Tibial nerve (tissue), 4 donors: ENCODE results near the gene WDR18. TPM values are rescaled to one million over a fixed set of nuclear protein-coding genes. Genes with fewer than 3 reads are reported as not detected.

Experiments used
- DNase-seq, 2 donors: peaks; one replicate each; pipeline ENCODE4 v3.0.0-alpha.2; 2019; ENCODE audit warnings: low spot score in 2 of 2
- H3K27ac ChIP-seq, 4 donors: fragments of 200-600 bp; sonication (generic) in 3 of 4; one replicate each; pipeline ENCODE4 v1.5.1; 2017 to 2019; ENCODE audit warnings: mild to moderate bottlenecking in 1 of 4
- H3K27me3 ChIP-seq, 2 donors: fragments of 200-600 bp; sonication (generic) in 1 of 2; one replicate each; pipeline versions ENCODE4 v1.5.1 to v1.6.0; 2017 to 2019
- H3K36me3 ChIP-seq, 3 donors: fragments of 200-600 bp; sonication (generic); one replicate each; pipeline ENCODE4 v1.5.1; 2018 to 2019
- H3K4me1 ChIP-seq, 4 donors: fragments of 200-600 bp; sonication (generic) in 3 of 4; one replicate each; pipeline ENCODE4 v1.5.1; 2017 to 2019
- H3K4me3 ChIP-seq, 4 donors: fragments of 200-600 bp; sonication (generic) in 3 of 4; one replicate each; pipeline ENCODE4 v1.5.1; 2017 to 2019; ENCODE audit warnings: mild to moderate bottlenecking in 1 of 4, moderate library complexity in 1 of 4
- H3K9me3 ChIP-seq, 4 donors: fragments of 200-600 bp; sonication (generic) in 3 of 4; one replicate each; pipeline ENCODE4 v1.5.1; 2017 to 2019
- EP300 ChIP-seq, 2 donors: sonication (generic); formaldehyde crosslinking; IDR thresholded peaks; one replicate each; pipeline ENCODE4 v1.6.1; 2017; ENCODE audit warnings: antibody characterized with exemption in 2 of 2, mild to moderate bottlenecking in 1 of 2
- POLR2A ChIP-seq, 2 donors: fragments of 450-650 bp; IDR thresholded peaks; one replicate each; pipeline ENCODE4 v1.6.1; 2017; ENCODE audit warnings: antibody characterized with exemption in 2 of 2, mild to moderate bottlenecking in 2 of 2, moderate library complexity in 2 of 2
- WGBS, 2 donors: methylation state at CpG; one replicate each; pipeline ENCODE4 v1.1.5; 2018; 5-methylcytosine and 5-hydroxymethylcytosine counted together
- total RNA-seq, 4 donors: library from RNA; depleted of rRNA; stranded (reverse); fragments of >200 nt; gene quantifications; one replicate each; pipeline ENCODE4 v1.1.0, GENCODE V29; 2016
- TF ChIP-seq, protein P1 (sequence below), 5 experiments: fragments of 200-600 bp in 3 of 5; fragments of 450-650 bp in 2 of 5; sonication (generic) in 3 of 5; IDR thresholded peaks; one replicate each; pipeline ENCODE4 v1.5.1; 2016 to 2019; ENCODE audit warnings: antibody characterized with exemption in 5 of 5, mild to moderate bottlenecking in 3 of 5, moderate library complexity in 2 of 5

WDR18 gene
- total RNA-seq, 4 donors from 2014 or later, result 23.3 to 90.6 (median 52.8) TPM

DNA sequence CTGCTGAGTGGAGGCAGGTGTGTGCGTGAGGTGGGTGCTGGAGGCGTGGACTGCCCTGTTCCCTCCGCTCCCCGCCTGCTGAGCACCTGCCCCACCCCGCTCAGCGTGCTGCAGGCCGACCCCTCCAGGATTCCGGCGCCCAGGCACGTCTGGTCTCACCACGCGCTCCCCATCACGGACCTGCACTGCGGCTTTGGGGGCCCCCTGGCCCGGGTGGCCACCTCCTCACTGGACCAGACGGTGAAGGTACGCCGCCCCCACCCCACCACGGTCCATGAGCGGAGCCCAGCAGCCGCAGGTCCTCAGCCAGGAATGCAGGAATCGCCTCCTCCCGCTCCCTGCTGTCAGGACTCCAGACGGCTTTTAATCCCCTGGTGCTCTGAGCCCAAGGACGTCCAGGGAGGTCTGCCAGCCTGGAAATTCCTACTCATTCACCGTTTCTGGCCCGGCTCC, 6.0 kb downstream of the WDR18 start:
- H3K4me1 ChIP-seq, result peaks cover 0 to 9% (median 2%) of the 10 kb centered on the region in 4 donors
- H3K27me3 ChIP-seq, result peaks cover 0 to 3% of the 10 kb centered on the region in 2 donors
- TF ChIP-seq, protein P1, sequence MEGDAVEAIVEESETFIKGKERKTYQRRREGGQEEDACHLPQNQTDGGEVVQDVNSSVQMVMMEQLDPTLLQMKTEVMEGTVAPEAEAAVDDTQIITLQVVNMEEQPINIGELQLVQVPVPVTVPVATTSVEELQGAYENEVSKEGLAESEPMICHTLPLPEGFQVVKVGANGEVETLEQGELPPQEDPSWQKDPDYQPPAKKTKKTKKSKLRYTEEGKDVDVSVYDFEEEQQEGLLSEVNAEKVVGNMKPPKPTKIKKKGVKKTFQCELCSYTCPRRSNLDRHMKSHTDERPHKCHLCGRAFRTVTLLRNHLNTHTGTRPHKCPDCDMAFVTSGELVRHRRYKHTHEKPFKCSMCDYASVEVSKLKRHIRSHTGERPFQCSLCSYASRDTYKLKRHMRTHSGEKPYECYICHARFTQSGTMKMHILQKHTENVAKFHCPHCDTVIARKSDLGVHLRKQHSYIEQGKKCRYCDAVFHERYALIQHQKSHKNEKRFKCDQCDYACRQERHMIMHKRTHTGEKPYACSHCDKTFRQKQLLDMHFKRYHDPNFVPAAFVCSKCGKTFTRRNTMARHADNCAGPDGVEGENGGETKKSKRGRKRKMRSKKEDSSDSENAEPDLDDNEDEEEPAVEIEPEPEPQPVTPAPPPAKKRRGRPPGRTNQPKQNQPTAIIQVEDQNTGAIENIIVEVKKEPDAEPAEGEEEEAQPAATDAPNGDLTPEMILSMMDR (IDR thresholded peaks at IDR 0.05), result no peak
- TF ChIP-seq EP300 (IDR thresholded peaks at IDR 0.05) (no peak), POLR2A (IDR thresholded peaks at IDR 0.05) (no peak)
- no peaks in the 10 kb centered on the region for H3K9me3 ChIP-seq
- no peak for DNase-seq
- peaks cover 0 to 89% (median 0%) of the 10 kb centered on the region in 3 donors for H3K36me3 ChIP-seq
- no peak overlapping the region for H3K4me3 ChIP-seq
- no peak overlapping the region for H3K27ac ChIP-seq
- WGBS, 2 donors, result 78 to 80% methylated on average over 10 to 12 of the region's 27 CpGs

- DNase-seq, result no peak
- Histone ChIP-seq H3K36me3 (peaks cover 0 to 86% (median 0%) of the 10 kb centered on the region in 3 donors), H3K4me1 (peaks cover 0 to 5% (median under 1%) of the 10 kb centered on the region in 4 donors), H3K4me3 (no peak overlapping the region), H3K9me3 (no peaks in the 10 kb centered on the region), H3K27ac (no peak overlapping the region), H3K27me3 (peaks cover 0 to 9% of the 10 kb centered on the region in 2 donors)
- TF ChIP-seq, protein P1 (IDR thresholded peaks at IDR 0.05), result no peak
- no peak for TF ChIP-seq EP300 (IDR thresholded peaks at IDR 0.05)
- TF ChIP-seq POLR2A (IDR thresholded peaks at IDR 0.05), result no peak
- WGBS, 2 donors, result 93 to 94% methylated on average over 12 to 23 of the region's 23 CpGs
These were observed 6.6 kb downstream of the WDR18 start for GRCh38 chr19:990746-991145.

GRCh38 chr19:991174-991931, 7.2 kb downstream of the WDR18 start:
- WGBS, 2 donors, result 94% methylated on average over 7 of the region's 47 CpGs; no CpG with 5 or more reads in 1 of the 2 donors
- DNase-seq, result no peak
- H3K9me3 ChIP-seq, result no peaks in the 10 kb centered on the region
- H3K27me3 ChIP-seq, result peaks cover 0 to 15% of the 10 kb centered on the region in 2 donors
- peaks cover 0 to 80% (median 0%) of the 10 kb centered on the region in 3 donors for H3K36me3 ChIP-seq
- no peak for TF ChIP-seq EP300 (IDR thresholded peaks at IDR 0.05)
- no peak for TF ChIP-seq POLR2A (IDR thresholded peaks at IDR 0.05)
- TF ChIP-seq, protein P1 (IDR thresholded peaks at IDR 0.05), result no peak
- H3K4me3 ChIP-seq, result no peak overlapping the region
- peaks cover 0 to 8% (median 5%) of the 10 kb centered on the region in 4 donors for H3K4me1 ChIP-seq
- no peak overlapping the region for H3K27ac ChIP-seq

DNA sequence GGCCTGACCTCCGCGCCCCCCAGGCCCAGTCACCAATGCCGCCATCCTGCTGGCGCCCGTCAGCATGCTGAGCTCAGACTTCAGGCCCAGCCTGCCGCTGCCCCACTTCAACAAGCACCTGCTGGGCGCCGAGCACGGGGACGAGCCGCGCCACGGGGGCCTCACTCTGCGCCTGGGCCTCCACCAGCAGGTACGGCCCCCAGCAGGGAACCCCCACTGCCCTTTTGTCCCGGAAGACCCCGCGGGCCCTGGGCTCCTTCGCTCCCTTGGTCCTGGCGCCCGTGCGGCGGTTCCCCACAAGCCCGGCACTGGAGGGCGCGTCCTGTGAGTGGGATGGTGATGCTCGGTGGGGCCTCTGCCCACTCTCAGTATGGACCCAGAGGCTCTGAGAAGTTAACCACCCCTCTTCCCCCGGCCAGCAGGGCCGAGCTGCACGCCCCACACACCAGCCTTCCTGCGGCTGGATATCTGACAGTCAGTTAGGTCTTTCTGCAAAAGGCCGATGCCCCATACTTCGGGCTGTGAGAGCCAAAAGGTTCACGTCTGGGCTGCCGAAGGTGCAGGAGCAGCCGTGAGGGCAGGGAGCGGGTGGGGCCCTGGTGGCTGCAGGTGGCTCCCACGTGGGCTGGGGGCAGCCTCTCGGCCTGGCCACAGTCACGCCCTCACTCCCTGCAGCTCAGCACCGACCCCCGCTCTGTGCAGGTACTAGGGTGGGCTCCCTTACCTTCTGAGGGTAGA, 8.0 kb downstream of the WDR18 start:
- H3K9me3 ChIP-seq, result no peaks in the 10 kb centered on the region
- WGBS, 2 donors, result 90 to 91% methylated on average over 18 to 33 of the region's 42 CpGs
- no peak overlapping the region for H3K27ac ChIP-seq
- TF ChIP-seq EP300 (IDR thresholded peaks at IDR 0.05) (no peak), POLR2A (IDR thresholded peaks at IDR 0.05) (no peak)
- TF ChIP-seq, protein P1 (IDR thresholded peaks at IDR 0.05), result no peak
- H3K27me3 ChIP-seq, result peaks cover 0 to 23% of the 10 kb centered on the region in 2 donors
- H3K4me1 ChIP-seq, result peaks cover 0 to 11% (median 7%) of the 10 kb centered on the region in 4 donors
- no peak overlapping the region for H3K4me3 ChIP-seq
- peaks cover 0 to 72% (median 0%) of the 10 kb centered on the region in 3 donors for H3K36me3 ChIP-seq
- DNase-seq, result no peak
